HepG2 (cell line): ENCODE results near the gene HCRTR1. TPM values are rescaled to one million over a fixed set of nuclear protein-coding genes. Genes with fewer than 3 reads are reported as not detected.

Experiments
- ATAC-seq: fragments of 200-7000 bp; cut with Tn5 transposase; 3 replicates; pipeline ENCODE4 v1.9.1; 2020; ENCODE audit warnings: mild to moderate bottlenecking, moderate library complexity
- BruUV-seq: library from RNA; stranded (reverse); fragments of 400-500 nt; replicated peaks from 2 replicates; lab custom pipeline; 2021; lab: Mats Ljungman, UMichigan
- CTCF ChIA-PET: fragments of 300-600 bp; formaldehyde crosslinking; extraction: SDS; loops from one replicate; lab custom pipeline; 2021; ENCODE audit warnings: low total read pairs, inconsistent platforms, low intra/inter-chr PET ratio; lab: Yijun Ruan, JAX
- POLR2A ChIA-PET: fragments of 350-600 bp; sonication (Branson Sonifier 250); formaldehyde crosslinking; loops from one replicate; lab custom pipeline; 2020; ENCODE audit warnings: antibody characterized with exemption, inconsistent platforms; lab: Yijun Ruan, JAX
- DNase-seq: peaks from one replicate; pipeline ENCODE4 v3.0.0-alpha.2; 2015; ENCODE audit warnings: low spot score
- FAIRE-seq: peaks from 3 replicates; lab custom pipeline; 2011; peaks lifted over from hg19 to GRCh38; lab: Jason Lieb, UNC
- H2AFZ ChIP-seq: one replicate; pipeline ENCODE4 v1.6.1; 2011; ENCODE audit warnings: low read length, inconsistent platforms
- H3K27ac ChIP-seq: fragments of 300-600 bp; 3 replicates; pipeline ENCODE4 v1.8.0; 2011; ENCODE audit warnings: mixed run types, mild to moderate bottlenecking, mixed read lengths, low read length, inconsistent platforms; ENCODE audit not compliant: insufficient read depth; ENCODE audit errors: extremely low read length
- H3K27me3 ChIP-seq, 2 experiments: fragments of 200-600 bp in 1 of 2; 2 replicates in 1 of 2; 3 replicates in 1 of 2; pipeline versions ENCODE4 v1.6.0 to v1.8.0; 2011; ENCODE audit warnings: low read length in 2 of 2, mild to moderate bottlenecking in 2 of 2, moderate library complexity in 2 of 2, inconsistent platforms in 1 of 2; ENCODE audit not compliant: insufficient read depth in 2 of 2, control insufficient read depth in 1 of 2
- H3K36me3 ChIP-seq, 2 experiments: fragments of 200-600 bp in 1 of 2; replicated peaks in 1 of 2; 2 replicates in 1 of 2; 3 replicates in 1 of 2; pipeline versions ENCODE4 v1.5.1 to v1.8.0; 2011; ENCODE audit warnings: low read length in 2 of 2, inconsistent platforms in 1 of 2; ENCODE audit not compliant: insufficient read depth in 2 of 2, control insufficient read depth in 1 of 2
- H3K4me1 ChIP-seq: 2 replicates; pipeline ENCODE4 v1.5.1; 2012; ENCODE audit warnings: low read length, inconsistent platforms; ENCODE audit not compliant: insufficient read depth
- H3K4me2 ChIP-seq: 2 replicates; pipeline ENCODE4 v1.6.0; 2011; ENCODE audit warnings: low read depth, low read length, inconsistent platforms
- H3K4me3 ChIP-seq, 3 experiments: fragments of 200-600 bp in 1 of 3; sonication (generic), shearing (Covaris generic) in 1 of 3; replicated peaks in 1 of 3; 2 replicates each; pipeline ENCODE4 v1.5.1; 2011 to 2016; ENCODE audit warnings: low read length in 3 of 3, inconsistent platforms in 2 of 3, low read depth in 2 of 3, mild to moderate bottlenecking in 2 of 3, control low read depth in 1 of 3, mixed read lengths in 1 of 3; ENCODE audit not compliant: insufficient read depth in 1 of 3
- H3K79me2 ChIP-seq: one replicate; pipeline ENCODE4 v1.6.1; 2011; ENCODE audit warnings: low read length, inconsistent platforms; ENCODE audit not compliant: insufficient read depth
- H3K9ac ChIP-seq: 2 replicates; pipeline ENCODE4 v1.6.0; 2011; ENCODE audit warnings: mild to moderate bottlenecking, low read depth, low read length, inconsistent platforms; ENCODE audit not compliant: insufficient read depth
- H3K9me3 ChIP-seq: 2 replicates; pipeline ENCODE4 v1.5.1; 2012; ENCODE audit warnings: mild to moderate bottlenecking, low read length
- H4K20me1 ChIP-seq: 2 replicates; pipeline ENCODE4 v1.6.0; 2011; ENCODE audit warnings: inconsistent platforms, mild to moderate bottlenecking, low read length, moderate library complexity; ENCODE audit not compliant: insufficient read depth
- ARNTL ChIP-seq: sonication (generic); formaldehyde crosslinking; IDR thresholded peaks from 2 replicates; pipeline ENCODE4 v1.4.0; 2020; ENCODE audit warnings: mild to moderate bottlenecking, missing genetic modification reagents
- ASH2L ChIP-seq: fragments of 300-600, 200-600 bp; sonication (generic); IDR thresholded peaks from 2 replicates; pipeline ENCODE4 v1.7.0; 2017; ENCODE audit warnings: low read depth, mild to moderate bottlenecking, moderate library complexity, mixed read lengths, low read length; ENCODE audit not compliant: insufficient read length
- GATAD1 ChIP-seq: IDR thresholded peaks from 2 replicates; pipeline ENCODE4 v1.6.1; 2016; ENCODE audit warnings: missing genetic modification reagents, missing compliant biosample characterization
- HINFP ChIP-seq: sonication (generic); formaldehyde crosslinking; IDR thresholded peaks from 2 replicates; pipeline ENCODE4 v1.4.0; 2020; ENCODE audit warnings: low read depth, mild to moderate bottlenecking, missing genetic modification reagents
- HNRNPK ChIP-seq: fragments of 200-400 bp; formaldehyde crosslinking; IDR thresholded peaks from 2 replicates; pipeline ENCODE4 v1.6.1; 2018; ENCODE audit warnings: low read length, low read depth, moderate library complexity, mild to moderate bottlenecking; ENCODE audit not compliant: poor library complexity, severe bottlenecking
- JARID2 ChIP-seq: sonication (generic); formaldehyde crosslinking; IDR thresholded peaks from 2 replicates; pipeline ENCODE4 v1.8.1; 2023; ENCODE audit warnings: missing genetic modification reagents, inconsistent platforms; ENCODE audit not compliant: insufficient replicate concordance
- PCBP2 ChIP-seq: fragments of 200-400 bp; formaldehyde crosslinking; optimal IDR thresholded peaks from 2 replicates; pipeline ENCODE3; 2018; ENCODE audit warnings: low read length, low read depth; ENCODE audit not compliant: poor library complexity, severe bottlenecking
- RAD21 ChIP-seq: fragments of 450-650 bp; formaldehyde crosslinking; IDR thresholded peaks from 2 replicates; pipeline ENCODE4 v1.5.0; 2020; ENCODE audit warnings: mild to moderate bottlenecking
- SMARCE1 ChIP-seq: fragments of 450-650 bp; IDR thresholded peaks from 2 replicates; pipeline ENCODE4 v1.6.1; 2017; ENCODE audit warnings: borderline replicate concordance
- STAT5B ChIP-seq: sonication (generic); formaldehyde crosslinking; IDR thresholded peaks from 2 replicates; pipeline ENCODE4 v1.4.0; 2020; ENCODE audit warnings: missing genetic modification reagents
- TEAD3 ChIP-seq: optimal IDR thresholded peaks from 2 replicates; pipeline ENCODE3; 2016; ENCODE audit warnings: borderline replicate concordance
- ZNF207 ChIP-seq: fragments of 450-650 bp; IDR thresholded peaks from 2 replicates; pipeline ENCODE4 v1.6.1; 2016; ENCODE audit warnings: antibody characterized with exemption, borderline replicate concordance
- ZNF225 ChIP-seq: sonication (generic); formaldehyde crosslinking; IDR thresholded peaks from 2 replicates; pipeline ENCODE4 v1.4.0; 2020; ENCODE audit warnings: mild to moderate bottlenecking, missing genetic modification reagents
- ZNF605 ChIP-seq: sonication (generic); formaldehyde crosslinking; IDR thresholded peaks from 2 replicates; pipeline ENCODE4 v1.8.0; 2022; ENCODE audit warnings: mild to moderate bottlenecking, missing genetic modification reagents
- ZNF644 ChIP-seq: IDR thresholded peaks from 2 replicates; pipeline ENCODE4 v1.6.1; 2016; ENCODE audit warnings: low read depth
- WGBS: methylation state at CpG from one replicate; pipeline ENCODE4 v1.1.6; 2017; ENCODE audit warnings: low lambda C conversion rate; 5-methylcytosine and 5-hydroxymethylcytosine counted together
- in situ Hi-C: cut with HindIII; loops from 2 replicates; pipeline ENCODE4 v1.10.0; 2017; ENCODE audit warnings: low pct_unique_long_range_greater_than_20kb; ENCODE audit not compliant: extremely low pct_ligation_motif_present
- intact Hi-C: fragments of 100-400 bp; cut with micrococcal nuclease; formaldehyde crosslinking; loops from one replicate; pipeline ENCODE4 v1.10.0; 2022; ENCODE audit not compliant: unreplicated experiment
- polyA plus RNA-seq, 8 experiments: library from polyadenylated mRNA; depleted of rRNA in 3 of 8; stranded (reverse) in 7 of 8; unstranded in 1 of 8; fragments of >200 nt; fragmentation: Illumina TruSeq in 4 of 8; extraction: Trizol in 4 of 8; gene quantifications; 2 replicates each; pipeline versions ENCODE4 v1.2.1 to v1.2.3, GENCODE V29; 2011 to 2016; ENCODE audit warnings: low read depth in 4 of 8, missing spikeins in 1 of 8, mixed read lengths in 1 of 8; ENCODE audit not compliant: insufficient read depth in 1 of 8
- total RNA-seq, 5 experiments: library from RNA; depleted of rRNA; stranded (reverse); fragments of >200 nt; fragmentation: Illumina TruSeq; extraction: Trizol; gene quantifications; 2 replicates each; pipeline ENCODE4 v1.2.3, GENCODE V29; 2016; ENCODE audit warnings: low read depth in 1 of 5
- TF ChIP-seq, protein P1 (sequence below): sonication (generic); formaldehyde crosslinking; IDR thresholded peaks from 2 replicates; pipeline ENCODE4 v1.4.0; 2020; ENCODE audit warnings: mild to moderate bottlenecking, missing genetic modification reagents
- TF ChIP-seq, protein P2 (sequence below): IDR thresholded peaks from 2 replicates; pipeline ENCODE4 v1.6.1; 2016

The HCRTR1 gene
- total and polyA plus RNA-seq, 2 of the 13 experiments (the other 11 are each of a cell fraction or from before 2014, with no cell fraction given), result not detected

DNA sequence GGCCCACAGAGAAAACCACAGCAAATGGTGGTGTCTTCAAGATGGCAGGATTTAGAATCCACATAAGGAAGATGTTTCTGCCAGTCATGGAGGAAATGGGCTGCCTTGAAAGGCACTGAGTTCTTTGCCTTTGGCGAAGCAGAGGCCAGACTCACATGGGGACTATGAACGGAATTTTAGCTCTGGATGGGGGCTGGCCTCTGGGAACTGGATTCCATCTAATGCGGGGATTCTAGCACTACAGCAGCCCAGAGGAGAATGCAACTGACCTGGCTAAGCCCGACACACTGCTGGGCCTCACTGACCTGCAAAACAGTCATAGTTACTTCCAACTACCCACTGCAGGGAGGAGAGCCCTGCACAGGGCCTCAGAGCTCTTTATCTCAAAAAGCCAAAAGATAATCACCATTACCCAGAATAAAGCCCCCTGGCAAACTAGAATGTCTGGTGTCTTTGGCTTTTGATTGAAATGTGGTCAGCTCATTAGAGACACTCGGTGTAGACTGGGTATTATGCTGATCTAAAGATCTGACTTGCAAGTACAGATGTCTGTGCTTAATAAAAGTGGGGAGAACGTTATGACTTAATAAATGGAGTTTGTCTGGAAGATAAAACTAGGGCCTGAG lies 11.6 kb downstream of the HCRTR1 start:
- Histone ChIP-seq H3K9ac (no peak overlapping the region), H3K4me2 (no peak overlapping the region), H3K9me3 (no peaks in the 10 kb centered on the region), H2AFZ (no peak overlapping the region), H3K4me1 (no peaks in the 10 kb centered on the region), H4K20me1 (no peaks in the 10 kb centered on the region), H3K4me3 (no peak overlapping the region), H3K79me2 (no peaks in the 10 kb centered on the region), H3K36me3 (peaks cover 30 to 53% of the 10 kb centered on the region in 2 experiments; a peak in 4 of 5 replicates), H3K27me3 (no peaks in the 10 kb centered on the region), H3K27ac (no peak overlapping the region)
- intact Hi-C loops (no loop called here), in situ Hi-C loops (no loop called here)
- CTCF ChIA-PET, result no interaction called here
- POLR2A ChIA-PET, result interaction anchor here (1.2 kb wide), 1 partner anchor 16 kb away, joined by 3 read pairs; the partner anchor contains the start of gene PEF1
- ATAC-seq, result no peak
- no TSS peak for BruUV-seq
- no peak for DNase-seq
- FAIRE-seq, result no peak
- no peak for TF ChIP-seq ARNTL (CRISPR knock-in tag)
- no peak for TF ChIP-seq GATAD1 (CRISPR knock-in tag)
- TF ChIP-seq, protein P1, sequence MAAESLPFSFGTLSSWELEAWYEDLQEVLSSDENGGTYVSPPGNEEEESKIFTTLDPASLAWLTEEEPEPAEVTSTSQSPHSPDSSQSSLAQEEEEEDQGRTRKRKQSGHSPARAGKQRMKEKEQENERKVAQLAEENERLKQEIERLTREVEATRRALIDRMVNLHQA (CRISPR knock-in tag), result no peak
- TF ChIP-seq ASH2L, result no peak
- no peak for TF ChIP-seq ZNF207
- TF ChIP-seq ZNF225 (CRISPR knock-in tag), result no peak
- no peak for TF ChIP-seq TEAD3
- TF ChIP-seq RAD21 (CRISPR knock-in tag), result no peak
- TF ChIP-seq, protein P2, sequence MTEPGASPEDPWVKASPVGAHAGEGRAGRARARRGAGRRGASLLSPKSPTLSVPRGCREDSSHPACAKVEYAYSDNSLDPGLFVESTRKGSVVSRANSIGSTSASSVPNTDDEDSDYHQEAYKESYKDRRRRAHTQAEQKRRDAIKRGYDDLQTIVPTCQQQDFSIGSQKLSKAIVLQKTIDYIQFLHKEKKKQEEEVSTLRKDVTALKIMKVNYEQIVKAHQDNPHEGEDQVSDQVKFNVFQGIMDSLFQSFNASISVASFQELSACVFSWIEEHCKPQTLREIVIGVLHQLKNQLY (CRISPR knock-in tag), result no peak
- no peak for TF ChIP-seq PCBP2
- no peak for TF ChIP-seq ZNF644
- no peak for TF ChIP-seq JARID2 (CRISPR knock-in tag)
- TF ChIP-seq STAT5B, result no peak
- TF ChIP-seq HINFP (CRISPR knock-in tag), result no peak
- TF ChIP-seq HNRNPK, result no peak
- TF ChIP-seq ZNF605, result no peak
- TF ChIP-seq SMARCE1, result no peak
- 98% methylated on average over 5 of the region's 6 CpGs for WGBS
